Calu3 (cell line): Measurements from ENCODE around the gene BMERB1. TPM values are rescaled to one million over a fixed set of nuclear protein-coding genes. Genes with fewer than 3 reads are reported as not detected.

Experiments
- BruUV-seq: library from RNA; stranded (reverse); fragments of 400-500 nt; replicated peaks from 2 replicates; lab custom pipeline; 2021; lab: Mats Ljungman, UMichigan
- CTCF ChIA-PET: fragments of 300-600 bp; sonication (Branson Sonifier 250); formaldehyde crosslinking; loops from one replicate; lab custom pipeline; 2022; ENCODE audit warnings: antibody characterized with exemption; lab: Charles Lee
- DNase-seq: peaks from one replicate; pipeline ENCODE4 v3.0.0; 2022
- H3K27ac Mint-ChIP-seq: one replicate; pipeline ENCODE4 v1.8.0; 2022; ENCODE audit warnings: mixed read lengths; ENCODE audit not compliant: unreplicated experiment
- H3K27me3 Mint-ChIP-seq: one replicate; pipeline ENCODE4 v1.8.0; 2022; ENCODE audit warnings: mixed read lengths; ENCODE audit not compliant: unreplicated experiment
- H3K36me3 Mint-ChIP-seq: one replicate; pipeline ENCODE4 v1.8.0; 2022; ENCODE audit warnings: mild to moderate bottlenecking, moderate library complexity, mixed read lengths; ENCODE audit not compliant: insufficient read depth, unreplicated experiment
- H3K4me1 Mint-ChIP-seq: one replicate; pipeline ENCODE4 v1.8.0; 2022; ENCODE audit warnings: mild to moderate bottlenecking, low read depth, mixed read lengths; ENCODE audit not compliant: unreplicated experiment
- H3K4me3 Mint-ChIP-seq: one replicate; pipeline ENCODE4 v1.8.0; 2022; ENCODE audit warnings: mild to moderate bottlenecking, low read depth, moderate library complexity, mixed read lengths; ENCODE audit not compliant: unreplicated experiment
- H3K9me3 Mint-ChIP-seq: one replicate; pipeline ENCODE4 v1.8.0; 2022; ENCODE audit warnings: low read depth, mixed read lengths; ENCODE audit not compliant: unreplicated experiment
- intact Hi-C: fragments of 100-400 bp; cut with micrococcal nuclease; formaldehyde crosslinking; loops from one replicate; pipeline ENCODE4 v1.10.0; 2022; ENCODE audit not compliant: unreplicated experiment
- total RNA-seq: library from RNA; stranded (reverse); gene quantifications from 2 replicates; pipeline ENCODE4 v1.2.3, GENCODE V29; 2022
- TF ChIP-seq, protein P1 (sequence below): fragments of 200-600 bp; IDR thresholded peaks from one replicate; pipeline ENCODE4 v1.8.0; 2022; ENCODE audit warnings: antibody characterized with exemption; ENCODE audit not compliant: unreplicated experiment

The BMERB1 gene
- total RNA-seq, 1 experiment from 2014 or later = 3.0 TPM

DNA sequence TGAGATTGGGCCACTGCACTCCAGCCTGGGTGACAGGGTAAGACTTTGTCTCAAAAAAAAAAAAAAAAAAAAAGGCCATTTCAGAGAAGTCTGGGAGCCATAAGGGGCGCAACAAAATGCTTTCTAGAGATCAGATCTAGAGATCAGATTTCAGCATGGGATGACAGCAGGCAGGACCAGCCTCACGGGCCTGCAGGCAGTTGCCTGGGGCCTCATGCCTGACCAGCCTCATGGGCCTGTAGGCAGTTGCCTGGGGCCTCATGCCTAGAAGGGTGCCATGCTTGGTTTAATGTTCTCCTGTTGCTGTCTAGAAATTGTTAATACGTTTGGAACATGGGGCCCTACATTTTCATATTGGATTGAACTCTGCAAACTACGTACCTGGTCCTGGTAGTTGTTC, 149.1 kb downstream of the BMERB1 start:
- Mint-ChIP-seq H3K36me3 (no peaks in the 10 kb centered on the region), H3K27me3 (no peaks in the 10 kb centered on the region), H3K4me1 (no peaks in the 10 kb centered on the region), H3K9me3 (no peaks in the 10 kb centered on the region), H3K27ac (no peak overlapping the region), H3K4me3 (no peak overlapping the region)
- no TSS peak for BruUV-seq
- CTCF ChIA-PET = interaction anchor here (0.6 kb wide), 1 partner anchor 539 kb away, joined by 6 read pairs; no protein-coding TSS in a partner anchor
- DNase-seq = no peak
- TF ChIP-seq, protein P1, sequence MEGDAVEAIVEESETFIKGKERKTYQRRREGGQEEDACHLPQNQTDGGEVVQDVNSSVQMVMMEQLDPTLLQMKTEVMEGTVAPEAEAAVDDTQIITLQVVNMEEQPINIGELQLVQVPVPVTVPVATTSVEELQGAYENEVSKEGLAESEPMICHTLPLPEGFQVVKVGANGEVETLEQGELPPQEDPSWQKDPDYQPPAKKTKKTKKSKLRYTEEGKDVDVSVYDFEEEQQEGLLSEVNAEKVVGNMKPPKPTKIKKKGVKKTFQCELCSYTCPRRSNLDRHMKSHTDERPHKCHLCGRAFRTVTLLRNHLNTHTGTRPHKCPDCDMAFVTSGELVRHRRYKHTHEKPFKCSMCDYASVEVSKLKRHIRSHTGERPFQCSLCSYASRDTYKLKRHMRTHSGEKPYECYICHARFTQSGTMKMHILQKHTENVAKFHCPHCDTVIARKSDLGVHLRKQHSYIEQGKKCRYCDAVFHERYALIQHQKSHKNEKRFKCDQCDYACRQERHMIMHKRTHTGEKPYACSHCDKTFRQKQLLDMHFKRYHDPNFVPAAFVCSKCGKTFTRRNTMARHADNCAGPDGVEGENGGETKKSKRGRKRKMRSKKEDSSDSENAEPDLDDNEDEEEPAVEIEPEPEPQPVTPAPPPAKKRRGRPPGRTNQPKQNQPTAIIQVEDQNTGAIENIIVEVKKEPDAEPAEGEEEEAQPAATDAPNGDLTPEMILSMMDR = no peak
- intact Hi-C loops = no loop called here

DNA sequence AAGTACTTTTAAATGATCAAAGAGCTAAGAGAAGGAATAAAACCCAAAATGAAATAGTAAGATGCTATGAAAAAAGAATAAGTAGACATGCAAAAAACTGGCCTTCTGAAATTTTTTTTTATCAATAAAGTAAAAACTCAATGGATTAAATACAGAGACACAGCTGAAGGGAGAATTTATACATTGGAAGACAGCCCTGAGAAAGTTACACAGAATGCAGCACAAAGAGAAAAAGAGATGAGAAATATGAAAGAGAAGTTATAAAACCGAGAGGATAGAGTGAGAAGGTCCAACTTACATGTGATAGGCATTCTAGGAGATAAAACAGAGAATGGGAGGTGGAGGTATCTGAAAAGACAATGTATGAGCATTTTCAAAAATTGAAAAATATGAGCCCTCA, 151.6 kb downstream of the BMERB1 start:
- peaks cover 6% of the 10 kb centered on the region for H3K4me1 Mint-ChIP-seq
- intact Hi-C loops = no loop called here
- H3K9me3 Mint-ChIP-seq = no peaks in the 10 kb centered on the region
- H3K27me3 Mint-ChIP-seq = no peaks in the 10 kb centered on the region
- no peak for DNase-seq
- TF ChIP-seq, protein P1 = no peak
- BruUV-seq = no TSS peak
- no peak overlapping the region for H3K4me3 Mint-ChIP-seq
- CTCF ChIA-PET = interaction anchor here (0.7 kb wide), 1 partner anchor 553 kb away, joined by 4 read pairs; no protein-coding TSS in a partner anchor
- H3K36me3 Mint-ChIP-seq = peaks cover 20% of the 10 kb centered on the region
- H3K27ac Mint-ChIP-seq = no peak overlapping the region

DNA sequence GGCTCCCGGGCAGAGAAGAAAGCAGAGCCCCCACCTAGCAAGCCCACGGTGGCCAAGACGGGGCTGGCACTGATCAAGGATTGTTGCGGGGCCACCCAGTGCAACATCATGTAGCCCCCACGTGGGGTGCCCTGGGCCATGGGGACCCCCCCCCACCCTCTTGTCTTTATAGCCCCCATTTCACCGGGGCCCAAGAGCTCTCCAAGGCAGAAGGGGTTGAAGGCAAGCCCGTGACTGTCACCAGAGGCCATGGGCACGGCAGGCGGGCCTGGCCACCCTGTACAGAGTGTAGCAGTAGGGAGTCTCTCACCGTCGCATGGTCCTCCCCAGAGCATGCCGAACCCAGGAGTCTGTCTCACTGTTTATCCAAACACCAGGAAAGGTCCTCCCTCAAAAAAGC, 152.3 kb downstream of the BMERB1 start:
- Mint-ChIP-seq H3K27me3 (no peaks in the 10 kb centered on the region), H3K4me1 (peaks cover 14% of the 10 kb centered on the region), H3K4me3 (no peak overlapping the region), H3K36me3 (peaks cover 28% of the 10 kb centered on the region), H3K9me3 (no peaks in the 10 kb centered on the region), H3K27ac (no peak overlapping the region)
- BruUV-seq = no TSS peak
- CTCF ChIA-PET = interaction anchor here (0.6 kb wide), 1 partner anchor 55 kb away, joined by 9 read pairs; no protein-coding TSS in a partner anchor
- no peak for DNase-seq
- TF ChIP-seq, protein P1 = no peak
- intact Hi-C loops = no loop called here

DNA sequence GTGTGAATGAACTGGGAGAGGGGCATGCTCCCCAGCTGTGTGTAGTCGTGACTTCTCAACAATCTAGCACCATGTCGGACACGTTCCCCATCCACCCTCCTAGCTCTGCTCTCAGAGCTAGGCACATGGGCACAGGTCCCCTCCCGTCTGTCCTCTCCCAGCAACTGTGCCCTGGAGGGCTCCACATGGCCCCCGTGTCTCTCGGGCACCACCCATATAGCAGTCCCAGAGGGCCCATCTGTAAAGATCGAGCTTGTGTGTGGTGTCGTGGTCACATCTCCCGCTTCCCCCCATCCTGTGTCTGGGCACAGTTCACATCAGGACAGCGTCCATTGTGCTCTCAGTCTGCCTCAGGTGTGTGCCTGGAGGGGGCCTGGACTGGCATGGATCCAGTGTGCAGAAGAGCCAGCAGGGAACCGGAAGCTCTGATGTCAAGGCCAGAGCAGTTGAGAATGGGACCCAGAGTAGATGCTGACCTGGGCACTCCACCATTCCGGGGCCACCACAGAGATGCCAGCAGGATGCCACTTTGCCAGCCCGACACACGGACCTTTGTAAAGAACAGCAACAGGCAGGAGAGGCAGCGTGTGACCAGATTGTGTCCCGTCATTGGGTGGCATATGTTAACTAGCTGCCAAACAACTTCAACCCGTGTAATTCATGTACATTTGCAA, 152.9 kb downstream of the BMERB1 start:
- Mint-ChIP-seq H3K4me3 (no peak overlapping the region), H3K27me3 (no peaks in the 10 kb centered on the region), H3K4me1 (peaks cover 20% of the 10 kb centered on the region), H3K36me3 (peaks cover 28% of the 10 kb centered on the region), H3K27ac (no peak overlapping the region), H3K9me3 (no peaks in the 10 kb centered on the region)
- CTCF ChIA-PET = interaction anchor here (0.6 kb wide), 1 partner anchor 55 kb away, joined by 9 read pairs; no protein-coding TSS in a partner anchor
- DNase-seq = no peak
- TF ChIP-seq, protein P1 = no peak
- intact Hi-C loops = no loop called here
- BruUV-seq = no TSS peak
